Testis (tissue), 3 donors: ENCODE data around the gene ZSCAN5A. TPM values are rescaled to one million over a fixed set of nuclear protein-coding genes. Genes with fewer than 3 reads are reported as not detected.

ENCODE experiments used
- DNase-seq: peaks from one replicate; pipeline ENCODE4 v3.0.0-alpha.2; 2019
- H3K27ac ChIP-seq, 2 donors: fragments of 200-600 bp; sonication (generic); one replicate each; pipeline ENCODE4 v1.5.1; 2019
- H3K27me3 ChIP-seq: fragments of 200-600 bp; sonication (generic); one replicate; pipeline ENCODE4 v1.5.1; 2019
- H3K36me3 ChIP-seq: fragments of 200-600 bp; sonication (generic); one replicate; pipeline ENCODE4 v1.5.1; 2017; ENCODE audit warnings: low read depth; ENCODE audit errors: missing control alignments
- H3K4me1 ChIP-seq: fragments of 200-600 bp; sonication (generic); one replicate; pipeline ENCODE4 v1.5.1; 2019
- H3K4me3 ChIP-seq, 2 donors: fragments of 200-600 bp; sonication (generic); one replicate each; pipeline ENCODE4 v1.5.1; 2017 to 2019
- H3K9me3 ChIP-seq: fragments of 200-600 bp; sonication (generic); one replicate; pipeline ENCODE4 v1.5.1; 2017
- CTCF ChIP-seq, 3 experiments: fragments of 450-650 bp in 2 of 3; fragments of 200-600 bp in 1 of 3; sonication (generic) in 1 of 3; IDR thresholded peaks; one replicate each; pipeline ENCODE4 v1.5.1; 2016 to 2019; ENCODE audit warnings: antibody characterized with exemption in 3 of 3, mild to moderate bottlenecking in 2 of 3, moderate library complexity in 1 of 3
- POLR2A ChIP-seq: fragments of 450-650 bp; IDR thresholded peaks from one replicate; pipeline ENCODE4 v1.6.1; 2017; ENCODE audit warnings: antibody characterized with exemption, mild to moderate bottlenecking, moderate library complexity
- WGBS, 2 donors: methylation state at CpG; one replicate each; pipeline ENCODE4 v1.1.5; 2018; 5-methylcytosine and 5-hydroxymethylcytosine counted together
- intact Hi-C: fragments of 100-400 bp; cut with DNase I; formaldehyde crosslinking; loops from one replicate; pipeline ENCODE4 v1.15.1; 2023; ENCODE audit warnings: low total_unique reads
- polyA plus RNA-seq: library from polyadenylated mRNA; stranded (reverse); fragments of 350-450 nt; fragmentation: Illumina TruSeq; extraction: RNeasy Lipid Tissue Mini Kit (QIAGEN cat#74804); gene quantifications from one replicate; pipeline ENCODE4 v1.2.3, GENCODE V29; 2014; ENCODE audit warnings: low read depth, low replicate concordance; ENCODE audit not compliant: insufficient read depth
- total RNA-seq, 2 donors: library from RNA; depleted of rRNA; stranded (reverse); fragments of >200 nt; gene quantifications; one replicate each; pipeline ENCODE4 v1.2.3, GENCODE V29; 2016

Gene ZSCAN5A
- total and polyA plus RNA-seq, 3 donors from 2014 or later = 39.8 to 55.3 (median 50.6) TPM

GRCh38 chr19:56351208-56351607 lies 36.6 kb upstream of the ZSCAN5A start:
- intact Hi-C loops = loop anchor here (10.0 kb wide), 1 partner anchor 96 kb away; no protein-coding TSS in a partner anchor
- H3K9me3 ChIP-seq = no peaks in the 10 kb centered on the region
- no peak for DNase-seq
- WGBS, 2 donors = 85% methylated on average over 6 of the region's 6 CpGs
- no peak overlapping the region for H3K27ac ChIP-seq
- TF ChIP-seq POLR2A = no peak
- no peak for TF ChIP-seq CTCF (IDR thresholded peaks at IDR 0.05)
- no peaks in the 10 kb centered on the region for H3K36me3 ChIP-seq
- no peak overlapping the region for H3K4me3 ChIP-seq
- H3K27me3 ChIP-seq = no peaks in the 10 kb centered on the region
- no peaks in the 10 kb centered on the region for H3K4me1 ChIP-seq

DNA sequence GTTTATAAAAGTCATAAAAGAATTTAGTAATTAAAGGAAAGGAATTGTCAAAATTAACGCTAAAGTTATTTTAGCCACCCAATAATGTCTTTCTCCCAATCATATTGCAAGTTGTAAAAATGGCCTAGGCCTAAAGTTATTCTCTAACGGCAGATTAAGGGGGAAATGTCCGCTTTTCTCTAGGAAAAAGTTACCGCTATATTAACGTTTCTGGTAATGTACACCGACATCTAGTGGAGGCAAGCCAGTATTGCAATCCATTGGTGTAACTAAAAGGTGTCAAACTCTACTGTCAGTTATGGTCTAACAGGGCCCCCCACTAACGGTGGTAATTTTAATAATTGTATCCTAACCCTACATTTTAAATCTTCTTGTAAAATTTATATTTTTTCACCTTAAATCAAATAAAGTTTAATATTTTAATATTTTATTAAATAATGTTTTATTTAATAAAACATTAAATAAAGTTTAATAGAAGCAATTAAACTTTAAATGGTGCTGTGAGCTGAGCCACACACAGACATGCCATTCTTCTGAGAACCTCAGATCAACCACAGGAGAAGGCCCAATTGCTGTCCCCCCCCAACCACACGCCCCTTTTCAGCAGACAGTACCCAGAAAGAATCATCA lies 35.9 kb upstream of the ZSCAN5A start:
- 35 to 37% methylated on average over 8 of the region's 8 CpGs for WGBS, 2 donors
- Histone ChIP-seq H3K9me3 (no peaks in the 10 kb centered on the region), H3K27ac (no peak overlapping the region), H3K4me1 (no peaks in the 10 kb centered on the region), H3K4me3 (no peak overlapping the region), H3K27me3 (no peaks in the 10 kb centered on the region), H3K36me3 (no peaks in the 10 kb centered on the region)
- TF ChIP-seq POLR2A = no peak
- peak; percentile 62 to 78 (median 77) for TF ChIP-seq CTCF (IDR thresholded peaks at IDR 0.05)
- intact Hi-C loops = loop anchor here (10.0 kb wide), 1 partner anchor 96 kb away; no protein-coding TSS in a partner anchor
- peak; percentile 50 for DNase-seq

DNA sequence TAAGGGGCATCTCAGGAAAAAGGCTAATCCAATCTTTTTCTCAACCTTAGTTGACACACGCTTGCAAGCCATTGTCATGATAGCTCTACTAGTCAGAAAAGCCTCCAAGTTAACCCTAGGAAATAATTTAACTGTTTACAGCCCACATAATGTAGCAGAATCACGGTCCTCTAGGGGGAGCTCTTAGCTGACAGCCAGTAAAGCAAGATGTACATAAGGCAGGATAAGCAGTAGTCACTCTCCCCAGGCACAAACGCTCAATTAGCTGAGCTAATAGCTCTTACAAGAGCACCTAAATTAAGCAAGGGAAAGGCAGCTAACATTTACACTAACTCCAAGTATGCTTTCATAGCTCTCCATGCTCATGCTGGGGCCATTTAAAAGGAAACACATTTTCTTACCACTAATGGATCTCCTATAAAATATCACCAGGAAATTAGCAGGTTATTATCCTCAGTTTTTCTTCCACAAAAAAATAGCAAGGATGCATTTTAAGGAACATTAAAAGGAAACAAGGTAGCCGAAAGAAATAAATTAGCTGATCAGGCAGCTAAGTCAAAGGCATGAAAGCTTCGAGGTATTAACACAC lies 33.7 kb upstream of the ZSCAN5A start:
- intact Hi-C loops = no loop called here

DNA sequence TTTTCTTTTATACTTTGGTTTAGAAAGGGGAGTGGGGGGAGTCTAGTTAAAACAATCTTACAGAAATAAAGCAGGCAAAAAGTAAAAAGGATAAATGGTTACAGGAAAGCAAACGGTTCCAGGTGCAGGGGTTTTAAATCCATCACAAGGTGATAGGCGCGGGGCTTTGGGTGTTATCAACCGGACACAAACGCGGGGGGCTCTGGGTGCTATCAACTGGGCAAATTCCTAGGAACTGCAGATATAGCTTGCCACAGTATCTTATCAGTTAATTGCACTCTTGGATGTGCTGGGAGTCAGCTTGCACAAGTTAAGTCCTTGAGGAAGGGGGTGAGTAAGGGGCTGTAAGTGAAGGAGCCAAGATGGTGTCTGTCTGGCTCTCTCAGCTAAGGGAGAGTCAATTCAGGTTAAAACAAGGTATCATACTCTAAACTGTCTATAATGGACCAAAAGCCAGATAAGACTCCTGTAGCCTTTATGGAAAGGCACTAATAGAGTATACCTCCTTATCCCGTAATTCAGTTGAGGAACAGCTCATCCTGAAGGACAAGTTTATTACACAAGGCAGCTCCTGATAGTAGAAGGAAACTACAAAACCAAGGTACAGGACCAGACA lies 32.6 kb upstream of the ZSCAN5A start:
- TF ChIP-seq CTCF (IDR thresholded peaks at IDR 0.05) (no peak), POLR2A (no peak)
- WGBS, 2 donors = 48 to 51% methylated on average over 7 of the region's 7 CpGs
- DNase-seq = no peak
- Histone ChIP-seq H3K4me1 (no peaks in the 10 kb centered on the region), H3K4me3 (no peak overlapping the region), H3K36me3 (no peaks in the 10 kb centered on the region), H3K9me3 (no peaks in the 10 kb centered on the region), H3K27me3 (no peaks in the 10 kb centered on the region), H3K27ac (no peak overlapping the region)
- intact Hi-C loops = no loop called here

More for the DNA sequence above, 33.7 kb upstream of the ZSCAN5A start:
- Histone ChIP-seq H3K9me3 (no peaks in the 10 kb centered on the region), H3K27ac (no peak overlapping the region), H3K4me3 (no peak overlapping the region), H3K4me1 (no peaks in the 10 kb centered on the region), H3K36me3 (no peaks in the 10 kb centered on the region), H3K27me3 (no peaks in the 10 kb centered on the region)
- WGBS, 2 donors = 68 to 76% methylated on average over 5 of the region's 5 CpGs
- DNase-seq = no peak
- no peak for TF ChIP-seq POLR2A
- peak in 1 of 3 experiments; percentile 12 for TF ChIP-seq CTCF (IDR thresholded peaks at IDR 0.05)
